ENCODE results near the gene TRIM21. TPM values are rescaled to one million over a fixed set of nuclear protein-coding genes. Genes with fewer than 3 reads are reported as not detected.
A peak's percentile ranks its signal among the peaks of the same experiment; 100 is the strongest.

The TRIM21 gene
- total RNA-seq (10 to 100 TPM; 15.2 to 19.8 TPM), polyA plus RNA-seq (10 to 100 TPM; 17.8 to 32.0 TPM)
- long read RNA-seq, donor 1, partial matches to known transcripts: 0 of 2 reads
- long read RNA-seq, donor 1, other reads (novel, unspliced or antisense): 0 of 2 reads
- long read RNA-seq, donor 2, partial matches to known transcripts: 0 of 3 reads
- long read RNA-seq, donor 2, other reads (novel, unspliced or antisense): 0 of 3 reads
- long read RNA-seq, donor 3, partial matches to known transcripts: 0 of 1 reads
- long read RNA-seq, donor 3, other reads (novel, unspliced or antisense): 0 of 1 reads
- long read RNA-seq, donor 4, partial matches to known transcripts: 5 of 7 reads
- long read RNA-seq, donor 4, other reads (novel, unspliced or antisense): 0 of 7 reads
- long read RNA-seq, donor 5, partial matches to known transcripts: 0 of 4 reads
- long read RNA-seq, donor 5, other reads (novel, unspliced or antisense): 0 of 4 reads

DNA sequence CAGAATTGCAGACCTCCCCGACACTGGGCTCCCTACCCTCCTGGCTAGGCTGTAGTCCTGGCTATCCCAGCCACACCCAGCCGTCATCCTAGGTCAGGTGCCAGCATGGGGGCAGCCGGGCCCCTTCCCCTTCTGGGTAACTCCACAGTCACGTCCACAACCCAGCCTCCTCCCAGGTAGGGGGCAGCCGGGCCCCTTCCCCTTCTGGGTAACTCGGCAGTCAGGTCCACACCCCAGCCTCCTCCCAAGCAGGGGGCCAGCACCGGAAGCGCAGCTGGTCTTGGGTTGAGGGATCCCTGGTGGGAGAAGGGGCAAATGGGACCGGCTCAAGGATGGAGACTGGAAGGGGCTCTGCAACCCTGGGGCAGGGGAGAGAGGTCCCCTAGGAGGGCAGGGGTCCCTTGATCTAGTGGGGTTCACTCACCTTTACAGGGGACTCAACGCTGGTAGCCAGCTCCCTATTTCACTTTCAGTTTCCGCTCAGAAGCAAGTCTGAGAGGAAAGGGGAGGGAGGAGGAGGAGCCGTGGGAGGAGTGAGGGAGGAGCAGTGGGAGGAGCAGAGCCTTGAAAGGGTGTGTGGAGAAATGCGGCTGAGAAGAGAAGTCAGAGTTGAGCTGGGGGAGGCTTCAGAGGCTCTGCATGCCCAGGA lies at the start of gene TRIM21:
Gene TRIM21, minus strand, starts transcription at position 494 of the 649 bp plus-strand sequence. CDS start 3,293 bp downstream, outside the sequence.
- peak within 1 kb of the TSS; percentile 65 to 72 for H3K9ac ChIP-seq (ENCODE audit: insufficient read depth in 1 of 2, low read length in 2 of 2)
- 0 to 1% methylated on average over 13 of the region's 13 CpGs for WGBS, 2 donors
- H3K36me3 ChIP-seq (ENCODE audit: control insufficient read depth in 4 of 4, insufficient read depth in 4 of 4, low read length in 4 of 4): peaks cover under 1 to 19% (median 16%) of the 10 kb centered on the region in 4 donors
- H3K4me3 ChIP-seq: peak within 1 kb of the TSS; percentile 90
- ATAC-seq (ENCODE audit: insufficient read depth, low FRiP score) (peak; percentile 99), DNase-seq (peak; percentile 86 to 93 (median 93))
- peak within 1 kb of the TSS; percentile 61 to 96 for H3K27ac ChIP-seq (ENCODE audit: low read depth in 1 of 2, low read length in 1 of 2)
- peaks cover 0 to 3% (median 0%) of the 10 kb centered on the region in 4 donors for H3K9me3 ChIP-seq (ENCODE audit: control insufficient read depth in 4 of 4, insufficient read depth in 3 of 4, low read length in 3 of 4)
- TF ChIP-seq, protein P1, sequence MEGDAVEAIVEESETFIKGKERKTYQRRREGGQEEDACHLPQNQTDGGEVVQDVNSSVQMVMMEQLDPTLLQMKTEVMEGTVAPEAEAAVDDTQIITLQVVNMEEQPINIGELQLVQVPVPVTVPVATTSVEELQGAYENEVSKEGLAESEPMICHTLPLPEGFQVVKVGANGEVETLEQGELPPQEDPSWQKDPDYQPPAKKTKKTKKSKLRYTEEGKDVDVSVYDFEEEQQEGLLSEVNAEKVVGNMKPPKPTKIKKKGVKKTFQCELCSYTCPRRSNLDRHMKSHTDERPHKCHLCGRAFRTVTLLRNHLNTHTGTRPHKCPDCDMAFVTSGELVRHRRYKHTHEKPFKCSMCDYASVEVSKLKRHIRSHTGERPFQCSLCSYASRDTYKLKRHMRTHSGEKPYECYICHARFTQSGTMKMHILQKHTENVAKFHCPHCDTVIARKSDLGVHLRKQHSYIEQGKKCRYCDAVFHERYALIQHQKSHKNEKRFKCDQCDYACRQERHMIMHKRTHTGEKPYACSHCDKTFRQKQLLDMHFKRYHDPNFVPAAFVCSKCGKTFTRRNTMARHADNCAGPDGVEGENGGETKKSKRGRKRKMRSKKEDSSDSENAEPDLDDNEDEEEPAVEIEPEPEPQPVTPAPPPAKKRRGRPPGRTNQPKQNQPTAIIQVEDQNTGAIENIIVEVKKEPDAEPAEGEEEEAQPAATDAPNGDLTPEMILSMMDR (IDR thresholded peaks at IDR 0.05; ENCODE audit: control extremely low read depth, extremely low read depth): no peak
- peaks cover 3 to 10% (median 5%) of the 10 kb centered on the region in 5 donors for H3K4me1 ChIP-seq (ENCODE audit: control insufficient read depth in 5 of 5, insufficient read depth in 5 of 5, low read length in 5 of 5)
- no peaks in the 10 kb centered on the region for H3K27me3 ChIP-seq (ENCODE audit: control insufficient read depth in 3 of 3, insufficient read depth in 3 of 3, low read length in 2 of 3)

DNA sequence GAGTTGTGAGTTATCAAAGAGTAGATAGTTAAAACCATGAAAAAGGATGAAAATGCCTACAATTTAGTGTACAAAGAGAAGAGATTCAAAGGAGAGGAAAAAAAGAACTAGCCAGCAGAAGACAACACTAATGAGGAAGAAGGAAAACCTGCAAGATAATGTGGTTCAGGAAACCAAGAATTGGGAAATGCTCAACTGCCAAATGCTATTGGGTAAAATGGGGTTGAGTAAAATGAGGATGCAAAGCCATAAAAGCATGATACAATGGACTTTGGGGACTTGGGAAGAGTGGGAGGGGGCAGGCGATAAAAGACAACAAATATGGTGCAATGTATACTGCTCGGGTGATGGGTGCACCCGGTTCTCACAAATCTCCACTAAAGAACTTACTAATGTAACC lies 48.0 kb upstream of the TRIM21 start:
- TF ChIP-seq, protein P1 (IDR thresholded peaks at IDR 0.05; ENCODE audit: control extremely low read depth, extremely low read depth): no peak
- Histone ChIP-seq H3K9me3 (ENCODE audit: control insufficient read depth in 4 of 4, insufficient read depth in 3 of 4, low read length in 3 of 4) (no peaks in the 10 kb centered on the region), H3K27ac (ENCODE audit: low read depth in 1 of 2, low read length in 1 of 2) (no peak overlapping the region), H3K4me1 (ENCODE audit: control insufficient read depth in 5 of 5, insufficient read depth in 5 of 5, low read length in 5 of 5) (peaks cover 0 to 2% (median 0%) of the 10 kb centered on the region in 5 donors), H3K4me3 (no peak overlapping the region), H3K9ac (ENCODE audit: insufficient read depth in 1 of 2, low read length in 2 of 2) (no peak overlapping the region), H3K36me3 (ENCODE audit: control insufficient read depth in 4 of 4, insufficient read depth in 4 of 4, low read length in 4 of 4) (no peaks in the 10 kb centered on the region), H3K27me3 (ENCODE audit: control insufficient read depth in 3 of 3, insufficient read depth in 3 of 3, low read length in 2 of 3) (no peaks in the 10 kb centered on the region)
- 37 to 70% methylated on average over 3 of the region's 3 CpGs for WGBS, 2 donors
- no peak for ATAC-seq (ENCODE audit: insufficient read depth, low FRiP score)
- DNase-seq: no peak

DNA sequence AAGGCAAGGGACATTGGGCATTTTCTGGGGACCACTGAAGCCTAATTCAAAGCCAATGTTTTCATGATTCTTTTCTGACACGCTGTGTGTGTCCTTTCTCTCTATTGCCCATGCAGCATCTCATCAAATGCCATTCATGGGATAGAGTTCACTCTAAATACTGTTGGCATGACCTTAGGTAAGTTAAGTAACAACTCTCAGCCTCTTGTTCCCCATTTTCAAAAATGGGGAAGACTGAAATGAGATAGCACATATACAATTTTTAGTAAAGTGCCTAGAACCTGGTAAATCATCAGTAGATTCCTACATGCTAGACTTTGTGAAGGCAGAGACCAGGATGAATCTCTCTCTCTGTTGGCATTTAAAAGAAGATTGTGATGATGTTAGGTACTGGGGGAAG lies 42.9 kb upstream of the TRIM21 start:
- 65 to 84% methylated on average over 1 of the region's 1 CpG for WGBS, 2 donors
- Histone ChIP-seq H3K9me3 (ENCODE audit: control insufficient read depth in 4 of 4, insufficient read depth in 3 of 4, low read length in 3 of 4) (peaks cover 0 to 3% (median 0%) of the 10 kb centered on the region in 4 donors), H3K4me1 (ENCODE audit: control insufficient read depth in 5 of 5, insufficient read depth in 5 of 5, low read length in 5 of 5) (no peaks in the 10 kb centered on the region), H3K4me3 (no peak overlapping the region), H3K27ac (ENCODE audit: low read depth in 1 of 2, low read length in 1 of 2) (no peak overlapping the region), H3K27me3 (ENCODE audit: control insufficient read depth in 3 of 3, insufficient read depth in 3 of 3, low read length in 2 of 3) (no peaks in the 10 kb centered on the region), H3K36me3 (ENCODE audit: control insufficient read depth in 4 of 4, insufficient read depth in 4 of 4, low read length in 4 of 4) (no peaks in the 10 kb centered on the region), H3K9ac (ENCODE audit: insufficient read depth in 1 of 2, low read length in 2 of 2) (no peak overlapping the region)
- TF ChIP-seq, protein P1 (IDR thresholded peaks at IDR 0.05; ENCODE audit: control extremely low read depth, extremely low read depth): no peak
- ATAC-seq (ENCODE audit: insufficient read depth, low FRiP score) (no peak), DNase-seq (no peak)

Measured in lung (tissue), 16 donors.